Stimulated activated CD8-positive, alpha-beta memory T cell treated with anti-CD3 and anti-CD28 coated beads, Interleukin-4, amount 100 ng/mL, for 4 hours (primary cell): ENCODE measurements around the gene SMAP2.

Experiments
- DNase-seq, 2 donors: peaks; one replicate each; pipeline ENCODE4 v3.0.0-alpha.2; 2020; ENCODE audit warnings: low read depth in 2 of 2, low spot score in 1 of 2

The SMAP2 gene

GRCh38 chr1:40416709-40417108, 43.2 kb downstream of the SMAP2 start:
- DNase-seq: no peak

GRCh38 chr1:40421431-40422384, 48.2 kb downstream of the SMAP2 start:
- DNase-seq: no peak

GRCh38 chr1:40422630-40423263, 49.2 kb downstream of the SMAP2 start:
- DNase-seq: no peak

- DNase-seq: no peak
Observed at GRCh38 chr1:40423264-40423642, 49.7 kb downstream of the SMAP2 start.

GRCh38 chr1:40423951-40424618, 50.6 kb downstream of the SMAP2 start:
- DNase-seq: no peak

- DNase-seq: no peak
Observed at GRCh38 chr1:40425198-40425597, 51.7 kb downstream of the SMAP2 start.

- no peak for DNase-seq
Observed at GRCh38 chr1:40431385-40431784, 57.9 kb downstream of the SMAP2 start.

- no peak for DNase-seq
Observed at GRCh38 chr1:40432644-40433390, 59.3 kb downstream of the SMAP2 start.

GRCh38 chr1:40435471-40435870, 61.9 kb downstream of the SMAP2 start:
- DNase-seq: no peak

- DNase-seq: no peak
Observed at GRCh38 chr1:40435876-40436275, 62.3 kb downstream of the SMAP2 start.

GRCh38 chr1:40438391-40439015, 65.0 kb downstream of the SMAP2 start:
- DNase-seq: no peak

- DNase-seq: no peak
Observed at GRCh38 chr1:40439247-40439646, 65.7 kb downstream of the SMAP2 start.

GRCh38 chr1:40449684-40450494, 76.4 kb downstream of the SMAP2 start, which contains the start of gene ZFP69B:
ZFP69B (plus strand) TSS chr1:40450476; CDS start chr1:40450962, 486 bp downstream.
- peak; percentile 79 to 81 for DNase-seq

- peak; percentile 72 to 81 for DNase-seq
Observed at GRCh38 chr1:40450495-40451237, 77.1 kb downstream of the SMAP2 start.

- DNase-seq: no peak
Observed at GRCh38 chr1:40451238-40451585, 77.7 kb downstream of the SMAP2 start.

GRCh38 chr1:40454873-40455272, 81.3 kb downstream of the SMAP2 start:
- DNase-seq: no peak

- no peak for DNase-seq
Observed at GRCh38 chr1:40462956-40463590, 89.5 kb downstream of the SMAP2 start.

GRCh38 chr1:40469327-40469726, 95.8 kb downstream of the SMAP2 start:
- DNase-seq: no peak
